ENCODE measurements around the gene YIF1A. TPM values are rescaled to one million over a fixed set of nuclear protein-coding genes. Genes with fewer than 3 reads are reported as not detected.
A peak's percentile ranks its signal among the peaks of the same experiment; 100 is the strongest.
"Not testable (repeated sequence)": the region's sequence is repeated elsewhere in the genome, so short reads cannot be mapped to it uniquely, and the experiment has no call there.

The YIF1A gene
- total and polyA plus RNA-seq, 7 donors, result 30.3 to 104 (median 59.2) TPM

GRCh38 chr11:66277471-66278362 lies 11.2 kb downstream of the YIF1A start, which contains the start of gene CNIH2:
TSS of gene CNIH2 (plus strand) at chr11:66278175. CDS start at chr11:66278457, 282 bp downstream.
- no peaks in the 10 kb centered on the region for H3K27me3 ChIP-seq
- H3K9me3 ChIP-seq, result no peaks in the 10 kb centered on the region
- WGBS, 2 donors, result 4 to 5% methylated on average over 84 of the region's 84 CpGs
- peaks cover 0 to 25% (median 22%) of the 10 kb centered on the region in 4 donors for H3K4me1 ChIP-seq
- peaks cover 11 to 41% (median 30%) of the 10 kb centered on the region in 4 donors for H3K36me3 ChIP-seq
- no peak for DNase-seq
- H3K27ac ChIP-seq, result peak within 1 kb of the TSS; percentile 57 to 65 (median 64)
- H3K4me3 ChIP-seq, result peak within 1 kb of the TSS in 3 of 4 donors; percentile 39 to 45 (median 40)
- intact Hi-C loops (cut with DNase I), result no loop called here
- TF ChIP-seq CTCF (IDR thresholded peaks at IDR 0.05) (no peak), POLR2AphosphoS5 (IDR thresholded peaks at IDR 0.05) (peak in 2 of 4 donors; percentile 10 to 14), POLR2A (IDR thresholded peaks at IDR 0.05) (no peak), EP300 (IDR thresholded peaks at IDR 0.05) (no peak)

GRCh38 chr11:66277064-66277463 lies 11.9 kb downstream of the YIF1A start:
- H3K36me3 ChIP-seq, result peaks cover 18 to 48% (median 36%) of the 10 kb centered on the region in 4 donors
- H3K9me3 ChIP-seq, result not testable (repeated sequence)

DNA sequence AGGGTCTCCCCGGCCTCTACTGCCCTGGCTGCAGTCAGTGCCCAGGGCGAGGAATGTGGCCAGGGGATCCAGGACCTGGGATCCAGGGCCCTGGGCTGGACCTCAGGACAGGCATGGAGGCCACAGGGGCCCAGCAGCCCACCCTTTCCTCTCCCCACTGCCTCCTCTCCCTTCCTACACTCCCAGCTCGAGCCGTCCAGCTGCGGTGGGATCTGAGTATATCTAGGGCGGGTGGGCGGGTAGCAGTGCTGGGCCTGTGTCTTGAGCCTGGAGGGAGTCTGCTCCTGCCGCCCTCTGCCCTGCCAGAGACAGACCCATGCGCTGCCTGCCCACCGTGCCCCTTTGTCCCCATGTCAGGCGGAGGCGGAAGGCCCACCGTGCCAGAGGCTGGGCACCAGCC lies 12.3 kb downstream of the YIF1A start:
- H3K9me3 ChIP-seq, result not testable (repeated sequence)

More at GRCh38 chr11:66277064-66277463, 11.9 kb downstream of the YIF1A start:
- 67 to 77% methylated on average over 4 of the region's 4 CpGs for WGBS, 2 donors
- DNase-seq; H3K4me3 ChIP-seq; H3K27me3 ChIP-seq; intact Hi-C loops (cut with DNase I): not testable (repeated sequence)
- Histone ChIP-seq H3K27ac (peak overlapping the region in 3 of 4 donors; percentile 64 to 65 (median 65)), H3K4me1 (peaks cover 0 to 18% (median 16%) of the 10 kb centered on the region in 4 donors)

GRCh38 chr11:66275984-66276612 lies 12.8 kb downstream of the YIF1A start:
- WGBS, 2 donors, result 90 to 92% methylated on average over 14 of the region's 14 CpGs
- intact Hi-C loops (cut with DNase I), result no loop called here
- Histone ChIP-seq H3K36me3 (peaks cover 23 to 54% (median 41%) of the 10 kb centered on the region in 4 donors), H3K4me3 (no peak overlapping the region), H3K27me3 (no peaks in the 10 kb centered on the region), H3K9me3 (no peaks in the 10 kb centered on the region), H3K4me1 (peaks cover 0 to 17% (median 14%) of the 10 kb centered on the region in 4 donors), H3K27ac (no peak overlapping the region)
- TF ChIP-seq POLR2AphosphoS5 (IDR thresholded peaks at IDR 0.05) (no peak), POLR2A (IDR thresholded peaks at IDR 0.05) (no peak), EP300 (IDR thresholded peaks at IDR 0.05) (no peak), CTCF (IDR thresholded peaks at IDR 0.05) (no peak)
- DNase-seq, result no peak

More for the DNA sequence above, 12.3 kb downstream of the YIF1A start:
- DNase-seq; intact Hi-C loops (cut with DNase I); H3K4me3 ChIP-seq; H3K27me3 ChIP-seq; H3K27ac ChIP-seq: not testable (repeated sequence)
- Histone ChIP-seq H3K36me3 (peaks cover 22 to 52% (median 41%) of the 10 kb centered on the region in 4 donors), H3K4me1 (peaks cover 0 to 17% (median 14%) of the 10 kb centered on the region in 4 donors)
- 87 to 90% methylated on average over 13 of the region's 13 CpGs for WGBS, 2 donors

GRCh38 chr11:66275396-66275795 lies 13.5 kb downstream of the YIF1A start:
- DNase-seq, result no peak
- no peak for TF ChIP-seq POLR2A (IDR thresholded peaks at IDR 0.05)
- no peak for TF ChIP-seq CTCF (IDR thresholded peaks at IDR 0.05)
- no peak for TF ChIP-seq POLR2AphosphoS5 (IDR thresholded peaks at IDR 0.05)
- TF ChIP-seq EP300 (IDR thresholded peaks at IDR 0.05), result no peak
- intact Hi-C loops (cut with DNase I), result no loop called here
- WGBS, 2 donors, result 90 to 94% methylated on average over 8 of the region's 8 CpGs
- Histone ChIP-seq H3K9me3 (no peaks in the 10 kb centered on the region), H3K27me3 (no peaks in the 10 kb centered on the region), H3K36me3 (peaks cover 23 to 54% (median 41%) of the 10 kb centered on the region in 4 donors), H3K4me1 (peaks cover 0 to 20% (median 19%) of the 10 kb centered on the region in 4 donors), H3K4me3 (no peak overlapping the region), H3K27ac (no peak overlapping the region)
